HG03039 (cell line): ENCODE data around the gene MBD3.

Experiments
- ATAC-seq: cut with Tn5 transposase; IDR thresholded peaks from one replicate; pipeline ENCODE4 v1.9.1; 2021; ENCODE audit warnings: mild to moderate bottlenecking, moderate library complexity; ENCODE audit not compliant: unreplicated experiment

Gene MBD3

DNA sequence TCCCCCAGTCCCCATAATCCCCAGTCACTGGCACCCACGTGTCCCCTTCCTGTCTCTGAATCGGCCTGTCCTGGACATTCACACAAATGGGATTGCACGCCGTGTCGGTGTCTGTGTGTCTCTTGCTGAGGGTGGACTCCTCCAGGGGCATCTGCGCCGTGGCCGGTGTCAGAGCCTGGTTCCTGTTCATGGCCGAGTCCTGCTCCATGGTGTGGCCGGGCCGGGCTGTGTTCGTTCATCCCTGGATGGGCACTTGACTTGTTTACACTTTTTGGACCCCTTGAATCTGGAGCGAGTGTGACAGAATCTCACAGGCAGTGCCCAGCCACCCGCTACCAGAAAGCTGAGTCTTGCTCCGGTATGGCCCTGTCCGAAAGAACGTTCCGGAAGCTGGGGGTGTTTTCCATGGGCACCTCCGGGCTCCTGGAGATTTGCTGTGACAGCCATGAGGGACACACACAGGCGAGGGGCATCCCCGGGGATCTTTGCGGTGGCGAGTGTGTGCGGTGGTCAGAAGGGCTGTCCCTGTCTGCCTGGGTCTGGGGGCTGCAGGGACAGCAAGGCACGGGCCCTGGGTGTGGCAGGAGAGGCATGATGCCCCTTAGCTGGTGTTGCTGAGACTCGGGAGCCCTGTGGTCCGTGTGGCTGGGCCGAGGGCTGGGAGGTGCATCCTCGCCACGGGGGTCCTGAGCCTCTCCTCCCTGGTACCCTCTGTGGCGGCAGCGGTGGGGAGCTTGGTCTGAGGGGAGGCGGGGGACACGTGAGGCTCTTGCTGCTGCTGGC is 18.1 kb downstream of the MBD3 start:
- ATAC-seq, result no peak

DNA sequence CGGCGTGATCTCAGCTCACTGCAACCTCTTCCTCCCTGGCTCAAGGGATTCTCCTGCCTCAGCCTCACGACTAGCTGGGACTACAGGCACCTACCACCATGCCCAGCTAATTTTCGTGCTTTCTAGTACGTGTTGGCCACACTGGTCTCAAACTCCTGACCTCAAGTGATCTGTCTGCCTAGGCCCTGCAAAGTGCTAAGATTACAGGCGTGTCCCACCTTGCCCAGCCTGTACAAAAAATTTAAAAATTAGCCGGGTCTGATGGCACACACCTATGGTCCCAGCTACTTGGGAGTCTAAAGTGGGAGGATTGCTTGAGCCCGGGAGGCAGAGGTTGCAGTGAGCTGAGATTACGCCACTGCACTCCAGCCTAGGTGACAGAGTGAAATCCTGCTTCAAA is 19.9 kb downstream of the MBD3 start:
- ATAC-seq, result no peak

DNA sequence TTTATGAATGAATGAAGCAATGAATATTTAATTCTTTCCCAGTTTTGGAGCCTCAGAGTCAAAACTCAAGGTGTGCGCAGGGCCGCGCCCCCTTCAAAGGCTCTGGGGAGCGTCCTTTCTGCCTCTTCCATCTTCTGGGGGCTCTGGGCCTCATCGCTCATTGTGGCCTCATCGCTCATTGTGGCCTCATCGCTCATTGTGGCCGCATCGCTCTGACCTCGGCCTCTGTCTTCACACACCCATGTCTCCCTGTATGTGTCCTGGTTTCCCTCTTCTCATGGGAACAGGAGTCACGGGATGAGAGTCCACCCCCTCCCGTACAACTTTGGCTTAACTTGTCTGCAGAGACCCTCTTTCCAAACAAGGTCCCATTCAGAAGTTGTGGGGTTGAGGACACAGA is 21.3 kb downstream of the MBD3 start:
- ATAC-seq, result no peak

DNA sequence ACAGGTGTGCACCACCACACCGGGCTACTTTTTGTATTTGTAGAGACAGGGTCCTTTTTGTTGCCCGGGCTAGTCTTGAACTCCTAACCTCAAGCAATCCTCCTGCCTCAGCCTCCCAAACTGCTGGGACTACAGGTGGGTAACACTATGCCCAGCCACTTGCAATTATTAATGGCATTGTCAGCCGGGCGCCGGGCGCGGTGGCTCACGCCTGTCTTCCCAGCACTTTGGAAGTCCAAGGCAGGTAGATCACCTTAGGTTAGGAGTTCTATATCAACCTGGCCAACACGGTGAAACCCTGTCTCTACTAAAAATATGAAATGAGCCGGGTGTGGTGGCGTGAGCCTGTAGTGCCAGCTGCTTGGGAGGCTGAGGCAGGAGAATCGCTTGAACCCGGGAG is 21.8 kb downstream of the MBD3 start:
- no peak for ATAC-seq

DNA sequence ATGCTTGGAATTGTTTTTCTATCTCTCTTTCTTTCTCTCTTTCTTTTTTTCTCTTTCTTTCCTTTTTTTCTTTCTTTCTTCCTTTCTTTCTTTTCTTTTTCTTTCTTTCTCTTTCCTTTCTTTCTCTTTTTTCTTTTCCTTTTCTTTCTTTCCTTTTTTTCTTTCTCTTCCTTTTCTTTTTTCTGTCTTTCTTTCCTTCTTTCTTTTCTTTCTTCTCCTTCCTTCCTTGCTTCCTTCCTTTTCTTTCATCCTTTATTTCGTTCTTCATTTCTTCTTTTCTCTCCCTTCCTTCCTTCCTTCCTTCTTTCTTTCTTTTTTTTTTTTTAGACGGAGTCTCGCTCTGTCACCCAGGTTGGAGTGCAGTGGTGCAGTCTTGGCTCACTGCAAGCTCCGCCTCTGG is 22.7 kb downstream of the MBD3 start:
- ATAC-seq, result no peak

DNA sequence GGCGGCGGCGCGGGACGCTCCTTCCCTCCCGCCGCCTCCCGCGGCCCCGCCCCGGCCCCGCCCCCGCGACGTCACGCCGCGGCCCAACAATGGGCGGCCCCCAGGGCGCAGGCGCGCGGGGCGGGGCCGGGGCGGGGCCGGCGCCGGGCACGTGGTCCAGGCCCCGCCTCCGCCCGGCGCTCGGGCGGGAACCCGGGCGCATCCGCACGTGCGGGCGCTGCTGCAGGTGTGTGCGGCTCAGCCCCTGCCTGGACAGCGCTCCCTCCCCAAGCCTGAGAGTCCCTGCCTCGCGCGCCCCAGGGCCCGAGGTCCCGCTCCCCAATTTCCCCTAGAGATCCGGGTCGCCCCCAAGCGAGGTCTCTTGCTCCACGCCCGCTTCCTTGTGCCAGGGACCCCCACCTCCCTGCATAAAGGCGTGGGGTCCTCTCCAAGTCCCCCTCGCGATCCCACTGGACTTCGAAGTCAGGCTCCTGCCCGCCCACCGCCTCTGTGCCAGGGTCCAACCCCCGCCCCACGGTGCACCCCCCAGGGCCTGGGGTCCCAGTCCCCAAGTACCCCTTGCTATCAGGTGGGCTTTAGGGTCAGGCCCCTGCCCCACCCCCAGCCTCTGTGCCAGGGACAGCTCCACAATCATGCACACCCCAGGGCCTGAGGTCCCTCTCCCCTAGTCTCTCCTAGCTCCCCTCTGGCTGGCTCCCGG is 24.2 kb downstream of the MBD3 start, which contains the start of gene MEX3D:
Gene MEX3D (minus strand): TSS at position 6 of the 700 bp plus-strand sequence. CDS start 267 bp downstream, outside the sequence.
- peak; percentile 48 for ATAC-seq

DNA sequence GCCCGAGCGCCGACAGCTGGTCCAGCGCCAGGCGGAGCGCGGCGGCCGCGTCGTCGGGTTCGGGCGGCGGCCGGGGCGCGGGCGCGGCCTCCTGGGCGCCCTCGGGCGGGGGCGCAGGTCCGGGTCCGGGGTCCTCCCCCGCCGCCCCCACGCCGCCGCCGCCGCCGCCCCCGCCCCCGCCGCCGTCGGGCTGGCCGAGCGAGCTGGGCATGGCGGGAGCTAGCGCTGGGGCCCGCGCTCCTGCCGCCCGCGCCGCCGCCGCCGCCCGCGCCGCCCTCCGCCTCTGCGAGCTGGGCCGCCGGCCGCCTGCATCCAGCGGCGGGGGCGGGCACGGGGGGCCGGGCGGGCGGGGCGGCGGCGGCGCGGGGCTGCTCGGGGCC is 24.8 kb downstream of the MBD3 start:
- peak; percentile 3 for ATAC-seq

DNA sequence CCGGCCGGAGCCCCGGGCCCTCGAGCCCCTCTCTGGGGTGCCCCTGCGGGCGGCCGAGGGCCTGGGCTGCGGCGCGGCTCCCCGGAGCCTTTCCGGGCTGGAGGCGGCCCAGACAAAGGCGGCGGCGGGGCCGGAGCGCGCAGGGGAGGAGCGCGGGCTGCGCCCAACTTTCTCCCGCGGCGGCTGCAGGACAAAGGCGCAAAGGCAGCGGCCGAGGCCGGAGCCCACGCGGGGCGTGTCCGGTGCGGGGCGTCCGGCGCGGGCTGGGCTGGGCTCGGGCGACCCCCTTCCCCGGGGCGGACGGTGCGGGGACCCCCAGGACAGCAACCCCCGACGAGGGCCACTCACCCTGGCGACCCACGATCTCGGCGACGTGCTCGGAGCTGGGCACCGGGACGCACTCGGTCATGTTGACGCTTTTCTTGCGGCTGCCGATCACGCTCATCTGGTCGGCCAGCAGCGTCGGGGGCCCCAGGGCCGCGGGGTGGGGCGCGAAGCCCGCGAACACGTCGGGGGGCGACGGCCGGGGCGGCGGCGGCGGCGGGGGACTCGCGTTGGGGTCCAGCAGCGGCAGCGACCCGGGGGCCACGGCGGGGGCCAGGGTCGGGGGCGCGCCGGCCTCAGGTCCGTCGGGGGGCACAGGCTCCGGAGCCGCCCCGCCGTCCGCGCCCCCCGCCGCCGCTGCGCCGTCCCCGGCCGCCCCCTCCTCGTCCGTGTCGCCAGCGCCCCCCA is 25.4 kb downstream of the MBD3 start:
- ATAC-seq, result no peak

DNA sequence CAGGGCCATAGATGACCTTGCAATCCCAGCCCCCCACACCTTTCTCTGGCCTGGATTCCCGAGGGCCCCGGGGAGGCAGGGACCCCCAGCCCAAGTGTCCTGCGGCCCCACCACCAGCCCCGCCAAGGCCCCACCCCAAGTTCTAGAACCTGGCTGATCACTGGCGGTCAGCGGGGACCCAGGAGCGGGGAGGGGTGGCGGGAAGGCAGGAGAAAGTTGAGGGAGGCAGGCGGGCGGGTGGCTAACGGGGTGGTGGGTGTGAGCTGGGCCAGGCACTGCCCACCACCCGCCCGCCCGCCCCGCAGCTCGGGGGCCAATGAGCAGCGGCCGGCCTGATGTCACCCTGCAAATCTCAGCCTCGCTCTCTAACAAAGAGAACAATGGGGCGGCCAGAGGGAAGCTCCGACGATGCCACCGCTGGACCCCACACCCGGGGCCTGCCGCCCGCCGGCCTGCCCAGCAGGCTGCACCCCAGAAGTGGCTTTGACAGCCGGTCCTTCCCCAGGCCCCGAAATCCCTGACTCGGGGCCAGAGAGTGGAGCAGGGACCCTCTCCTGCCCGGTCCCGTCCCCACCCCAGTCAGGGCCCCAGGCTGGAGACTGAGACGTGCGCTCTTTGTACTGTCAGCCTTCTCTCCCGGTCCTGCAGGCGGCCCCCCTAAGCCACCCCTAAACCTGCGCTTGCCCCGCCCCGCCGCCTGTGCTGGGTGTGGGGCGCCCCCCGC is 26.1 kb downstream of the MBD3 start:
- ATAC-seq, result no peak

DNA sequence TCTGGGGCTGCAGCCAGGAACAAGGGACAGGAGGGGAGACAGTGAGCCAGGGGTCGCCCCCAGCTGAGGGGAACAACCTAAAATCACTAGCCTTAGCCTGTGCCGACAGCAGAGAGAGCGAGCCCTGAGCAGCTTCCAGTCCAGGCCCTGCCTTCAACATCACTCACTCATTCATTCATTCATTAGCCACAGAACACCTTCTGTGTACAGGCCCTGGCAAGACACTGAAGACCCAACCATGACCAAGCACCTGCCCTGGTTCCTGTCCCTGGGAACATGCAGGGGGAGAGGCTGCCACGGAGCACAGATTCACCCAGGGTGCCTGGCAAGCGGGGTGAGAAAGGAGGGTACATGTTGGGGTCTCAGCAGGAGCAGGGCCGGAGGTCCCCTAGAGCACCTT is 29.4 kb downstream of the MBD3 start:
- ATAC-seq, result no peak

DNA sequence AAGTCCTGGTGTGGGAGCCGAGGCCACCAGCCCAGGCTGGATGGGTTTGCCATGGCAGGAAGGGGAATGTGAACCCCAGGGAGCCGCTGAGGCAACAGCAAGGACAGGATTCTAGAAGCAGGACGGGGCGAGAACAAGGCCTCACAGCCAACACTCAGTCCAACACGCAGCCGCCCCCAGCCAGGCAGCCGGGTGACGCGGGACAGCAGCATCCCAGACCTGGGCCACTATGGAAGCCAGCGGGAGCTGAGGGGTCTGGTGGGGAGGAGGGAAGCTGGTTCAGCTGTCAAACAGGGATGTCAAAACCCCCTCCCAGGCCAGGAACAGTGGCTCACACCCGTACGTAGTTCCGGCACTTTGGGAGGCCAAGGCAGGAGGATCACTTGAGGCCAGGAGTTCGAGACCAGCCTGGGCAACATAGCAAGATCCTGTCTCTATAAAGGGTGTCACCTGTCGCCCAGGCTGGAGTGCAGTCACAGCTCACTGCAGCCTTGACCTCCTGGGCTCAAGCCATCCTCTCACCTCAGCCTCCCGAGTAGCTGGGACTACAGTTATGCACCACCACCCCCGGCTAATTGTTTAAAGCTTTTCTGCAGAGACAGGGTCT is 31.3 kb downstream of the MBD3 start:
- ATAC-seq, result no peak

DNA sequence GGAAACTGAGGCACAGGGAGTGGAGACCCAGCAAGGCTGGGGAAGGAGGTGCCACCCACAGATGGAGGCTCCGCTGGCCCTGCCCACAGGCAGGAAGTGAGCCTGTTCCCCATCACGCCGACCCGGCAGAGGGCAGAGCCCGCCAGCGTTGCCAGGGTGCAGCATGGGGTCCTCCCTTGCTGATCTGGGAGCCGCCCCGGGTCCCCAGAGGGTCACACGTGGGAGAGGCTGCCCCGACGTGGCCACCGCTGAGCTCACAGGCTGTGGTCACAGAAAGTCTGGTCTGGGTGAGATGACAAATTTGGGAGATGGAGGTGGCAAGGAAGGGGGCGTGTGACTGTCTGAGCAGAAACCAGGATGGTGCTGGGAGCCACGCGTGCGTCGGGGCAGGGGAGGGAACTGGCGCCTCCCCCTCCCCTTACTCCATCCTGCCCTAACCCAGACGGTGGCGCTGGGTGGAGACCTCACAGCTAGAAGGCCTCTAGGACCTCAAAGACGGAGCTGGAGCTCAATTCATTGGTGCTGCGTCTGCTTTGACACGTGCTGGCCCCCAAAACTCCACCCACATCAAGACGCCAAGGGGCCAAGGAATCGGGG is 32.3 kb downstream of the MBD3 start:
- no peak for ATAC-seq

DNA sequence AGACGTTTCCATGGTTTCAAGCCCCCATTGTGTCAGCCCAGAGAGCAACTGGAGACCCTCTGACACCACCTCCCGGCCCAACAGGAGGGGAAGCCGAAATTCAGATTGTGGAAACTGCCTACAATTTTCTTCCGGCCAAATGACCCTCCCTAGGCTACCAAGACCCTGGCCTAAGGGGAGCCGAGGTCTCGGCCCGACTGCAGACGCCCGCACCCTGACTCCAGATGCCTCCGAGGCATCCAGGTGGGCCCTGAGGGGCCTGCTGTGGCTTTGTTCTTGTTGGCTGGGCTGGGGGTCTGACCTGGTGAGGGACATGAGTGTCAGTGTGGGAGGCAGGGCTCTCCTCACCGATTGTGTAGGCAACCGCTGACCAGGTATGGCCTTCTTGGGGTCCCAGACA is 34.1 kb downstream of the MBD3 start:
- ATAC-seq, result no peak

DNA sequence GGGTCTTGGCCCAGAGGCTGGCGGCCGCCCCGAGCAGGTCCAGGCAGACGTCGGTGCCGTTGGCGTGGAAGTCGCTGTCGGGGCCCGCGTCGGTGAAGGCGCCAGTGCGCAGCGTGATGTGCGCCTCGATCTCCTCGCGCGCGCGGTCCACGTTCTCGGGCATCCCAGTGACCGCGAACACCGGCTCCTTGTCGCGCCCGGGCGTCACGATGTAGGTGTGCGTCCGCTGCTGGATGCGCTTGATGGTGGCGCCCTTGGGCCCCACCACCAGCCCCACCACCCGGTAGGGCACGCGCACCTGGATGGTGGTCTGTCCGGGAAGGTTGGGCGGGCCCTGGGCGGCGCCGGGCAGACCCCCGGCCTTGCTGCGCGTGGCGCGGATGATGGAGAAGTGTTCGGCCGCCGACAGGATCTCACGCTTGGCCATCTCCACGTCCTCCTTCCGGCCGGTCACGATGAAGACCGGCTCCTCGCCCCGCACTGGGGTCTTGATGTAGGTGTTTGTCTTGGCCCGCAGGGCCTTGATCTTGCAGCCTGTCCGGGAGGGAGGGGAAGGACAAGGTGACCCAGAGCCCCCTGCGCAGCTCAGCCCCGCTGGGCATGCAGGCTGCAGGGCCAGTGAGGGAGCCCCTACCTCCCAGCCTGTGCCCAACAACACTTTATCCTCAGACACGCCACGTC is 36.1 kb downstream of the MBD3 start:
- ATAC-seq, result no peak

DNA sequence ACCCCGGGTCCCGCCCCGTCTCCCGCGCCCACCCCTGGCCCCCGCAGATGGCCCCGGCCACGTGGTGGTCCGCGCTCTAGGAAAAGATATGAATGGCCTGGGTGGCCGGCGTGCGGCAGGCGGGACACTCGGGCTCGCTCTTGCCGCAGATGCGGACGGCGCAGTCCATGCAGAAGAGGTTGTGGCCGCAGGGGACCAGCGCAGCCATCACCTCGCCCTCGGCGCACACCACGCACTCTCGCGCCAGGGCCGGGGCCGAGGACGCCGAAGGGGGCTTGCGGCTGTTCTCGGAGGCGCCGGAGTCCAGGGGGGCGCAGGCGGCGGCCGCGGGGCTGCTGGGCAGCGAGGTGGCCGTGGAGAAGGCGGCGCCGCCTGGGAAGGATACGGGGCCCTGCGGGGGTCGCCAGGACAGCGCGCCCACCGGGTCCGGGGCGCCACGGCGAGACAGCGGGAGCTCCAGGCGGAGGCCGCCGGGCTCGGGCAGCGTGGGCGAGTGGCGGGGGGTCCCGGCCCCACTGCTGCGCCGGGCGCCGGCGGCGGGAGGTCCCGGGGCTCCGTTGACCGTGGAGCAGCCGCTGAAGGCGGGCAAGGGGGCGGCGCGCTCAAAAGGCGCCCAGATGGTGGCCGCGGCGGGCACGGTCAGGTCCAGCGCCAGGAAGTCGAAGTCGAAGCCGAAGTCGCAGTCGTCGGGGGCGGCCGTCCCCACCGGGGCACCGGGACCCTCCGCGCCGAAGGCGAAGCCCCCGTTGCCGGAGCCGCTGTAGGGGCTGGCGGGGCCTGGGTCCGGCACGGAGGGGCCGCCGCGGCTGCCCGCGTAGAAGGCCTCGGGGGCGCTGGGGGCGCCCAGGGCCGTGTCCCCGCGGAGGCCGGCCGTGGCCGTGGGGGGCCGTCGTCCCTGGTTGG is 36.9 kb downstream of the MBD3 start:
- ATAC-seq, result no peak

DNA sequence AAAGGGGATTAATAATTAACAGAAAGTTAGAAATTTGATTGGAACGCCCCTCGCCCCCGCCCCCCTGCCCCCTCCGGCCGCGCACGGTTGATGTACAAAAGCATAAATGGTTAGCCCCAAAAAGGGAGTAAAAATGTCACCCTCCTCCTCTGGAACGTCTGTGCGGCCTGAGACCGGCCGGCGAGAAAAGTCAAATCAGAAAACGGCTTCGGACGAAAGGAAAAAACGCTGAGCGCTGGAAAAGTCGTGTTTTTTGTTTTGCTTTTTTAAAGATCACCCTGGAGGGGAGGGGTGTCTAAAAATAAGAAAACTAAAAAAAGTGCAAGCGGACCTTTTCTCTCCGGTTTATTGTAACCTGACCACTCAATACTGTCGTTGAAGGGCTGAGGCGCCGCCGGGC is 37.7 kb downstream of the MBD3 start:
- no peak for ATAC-seq

DNA sequence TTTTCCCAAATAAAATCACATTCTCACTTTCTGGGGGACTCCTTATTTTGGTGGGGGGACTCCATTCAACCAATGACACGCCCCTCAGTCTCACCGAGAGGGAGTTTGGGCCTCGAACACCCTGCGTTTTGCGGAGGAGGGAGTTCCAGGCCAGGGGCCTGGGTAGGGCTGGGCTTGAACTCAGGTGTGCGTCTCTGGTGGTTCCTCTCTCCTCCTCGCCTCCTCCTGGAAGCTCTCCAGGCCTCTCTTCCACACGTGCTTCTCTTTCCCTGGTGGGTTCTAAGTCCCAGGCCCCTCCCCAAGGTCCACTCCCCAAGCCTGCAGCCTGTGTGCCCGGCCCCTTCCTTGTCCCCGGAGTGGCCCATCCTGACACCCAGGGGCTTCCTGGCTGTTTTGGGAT is 39.2 kb downstream of the MBD3 start:
- ATAC-seq, result no peak

DNA sequence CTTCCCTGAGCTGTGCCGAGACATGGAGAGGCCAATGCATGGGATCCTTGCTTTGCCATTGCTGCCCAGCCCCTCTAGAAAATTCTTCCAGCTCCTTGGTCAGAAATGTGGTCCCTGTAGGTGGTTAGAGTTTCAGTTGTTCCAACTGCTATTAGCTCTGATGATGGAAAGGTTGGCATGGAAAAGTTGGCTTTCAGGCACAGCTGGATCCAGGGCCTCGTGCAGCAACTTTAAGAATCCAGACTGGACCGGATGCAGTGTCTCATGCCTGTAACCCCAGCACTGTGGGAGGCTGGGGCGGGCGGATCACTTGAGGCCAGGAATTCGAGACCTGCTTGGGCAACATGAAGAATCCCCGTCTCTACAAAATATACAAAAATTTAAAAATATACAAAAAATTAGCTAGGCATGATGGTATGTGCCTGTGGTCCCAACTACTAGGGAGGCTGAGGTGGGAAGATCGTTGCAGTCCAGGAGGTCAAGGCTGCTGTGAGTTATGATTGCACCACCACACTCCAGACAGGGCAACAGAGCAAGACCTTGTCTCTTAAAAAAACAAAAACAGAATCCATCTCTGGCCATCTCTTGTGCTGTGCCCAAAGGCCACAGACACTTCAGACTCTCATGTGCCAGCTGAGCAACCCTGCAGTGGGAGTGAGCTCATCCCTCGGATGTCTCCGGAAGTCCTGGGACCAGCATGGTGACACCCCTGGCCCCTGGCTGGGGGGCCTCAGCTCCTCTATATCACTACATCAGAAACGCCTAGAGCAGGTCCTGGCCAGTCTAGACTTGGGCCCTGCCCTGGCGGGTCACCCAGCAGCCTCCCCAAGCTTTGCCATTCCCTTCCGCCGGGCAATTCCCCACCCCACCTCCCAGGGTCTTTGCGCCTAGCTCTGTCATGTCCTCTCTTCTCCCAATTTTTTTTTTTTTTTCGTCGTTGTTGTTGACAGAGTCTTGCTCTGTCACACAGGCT is 41.3 kb downstream of the MBD3 start:
- no peak for ATAC-seq
